Adrenal gland (tissue), 5 donors: Measurements from ENCODE around the gene TTYH3.

Experiments used
- CTCF ChIP-seq, 6 experiments: fragments of 450-650 bp in 4 of 6; fragments of 200-600 bp in 2 of 6; sonication (generic) in 1 of 6; IDR thresholded peaks; 1 replicate in 5 of 6; 2 replicates in 1 of 6; pipeline versions ENCODE4 v1.5.1 to v1.8.0; 2016 to 2021; ENCODE audit warnings: antibody characterized with exemption in 6 of 6, mild to moderate bottlenecking in 2 of 6, moderate library complexity in 1 of 6
- POLR2A ChIP-seq, 2 donors: fragments of 450-650 bp; IDR thresholded peaks; one replicate each; pipeline ENCODE4 v1.6.1; 2017; ENCODE audit warnings: antibody characterized with exemption in 2 of 2, mild to moderate bottlenecking in 2 of 2, moderate library complexity in 1 of 2
- donor health status: DM: no; HTN: no; CAD: no.

- TF ChIP-seq CTCF (IDR thresholded peaks at IDR 0.05) (no peak), POLR2A (IDR thresholded peaks at IDR 0.05) (no peak)
Observed at GRCh38 chr7:2613098-2613930, 18.5 kb upstream of the TTYH3 start.
